ENCODE data around the gene MMP3. TPM values are rescaled to one million over a fixed set of nuclear protein-coding genes. Genes with fewer than 3 reads are reported as not detected.

Gene MMP3
- total RNA-seq: not detected
- polyA plus RNA-seq: not detected
- long read RNA-seq, donor 1: 0 reads
- long read RNA-seq, donor 2: 0 reads
- long read RNA-seq, donor 3: 0 reads

GRCh38 chr11:102843489-102843888 lies at the start of gene MMP3:
MMP3 (minus strand) TSS chr11:102843609; CDS start chr11:102843546, 63 bp downstream.
- Histone ChIP-seq H3K9me3 (no peaks in the 10 kb centered on the region), H3K27me3 (peaks cover 0 to 7% (median 0%) of the 10 kb centered on the region in 9 donors), H3K27ac (no peak within 1 kb of the TSS), H3K4me3 (no peak within 1 kb of the TSS), H3K4me1 (no peaks in the 10 kb centered on the region), H3K36me3 (no peaks in the 10 kb centered on the region)
- WGBS, 4 donors: 84 to 89% (median 87%) methylated on average over 4 of the region's 4 CpGs
- TF ChIP-seq CTCF (IDR thresholded peaks at IDR 0.05) (no peak), POLR2A (IDR thresholded peaks at IDR 0.05) (no peak)
- no peak for DNase-seq
- no peak for ATAC-seq
- intact Hi-C loops (cut with DNase I): no loop called here

GRCh38 chr11:102891736-102892135 lies 48.3 kb upstream of the MMP3 start:
- no peak for DNase-seq
- TF ChIP-seq CTCF (IDR thresholded peaks at IDR 0.05) (no peak), POLR2A (IDR thresholded peaks at IDR 0.05) (no peak)
- Histone ChIP-seq H3K9me3 (no peaks in the 10 kb centered on the region), H3K36me3 (no peaks in the 10 kb centered on the region), H3K27ac (no peak overlapping the region), H3K27me3 (peaks cover 0 to 3% (median 0%) of the 10 kb centered on the region in 9 donors), H3K4me1 (no peaks in the 10 kb centered on the region), H3K4me3 (no peak overlapping the region)
- ATAC-seq: no peak
- 93 to 96% (median 94%) methylated on average over 1 of the region's 1 CpG for WGBS, 4 donors
- intact Hi-C loops (cut with DNase I): no loop called here

- H3K9me3 ChIP-seq: no peaks in the 10 kb centered on the region
- no peaks in the 10 kb centered on the region for H3K4me1 ChIP-seq
- no peak overlapping the region for H3K27ac ChIP-seq
- 78 to 83% (median 81%) methylated on average over 6 of the region's 6 CpGs for WGBS, 4 donors
- H3K27me3 ChIP-seq: peaks cover 0 to 3% (median 0%) of the 10 kb centered on the region in 9 donors
- DNase-seq: no peak
- no peaks in the 10 kb centered on the region for H3K36me3 ChIP-seq
- no peak overlapping the region for H3K4me3 ChIP-seq
- no peak for ATAC-seq
- TF ChIP-seq CTCF (IDR thresholded peaks at IDR 0.05) (no peak), POLR2A (IDR thresholded peaks at IDR 0.05) (no peak)
- intact Hi-C loops (cut with DNase I): no loop called here
Measured at GRCh38 chr11:102886999-102887398, 43.6 kb upstream of the MMP3 start.

- TF ChIP-seq CTCF (IDR thresholded peaks at IDR 0.05) (no peak), POLR2A (IDR thresholded peaks at IDR 0.05) (no peak)
- Histone ChIP-seq H3K36me3 (no peaks in the 10 kb centered on the region), H3K4me3 (no peak overlapping the region), H3K27me3 (no peaks in the 10 kb centered on the region), H3K27ac (peak overlapping the region in 1 of 12 donors; percentile 78), H3K9me3 (no peaks in the 10 kb centered on the region), H3K4me1 (peaks cover 0 to 2% (median 0%) of the 10 kb centered on the region in 12 donors)
- WGBS, 4 donors: 82 to 90% (median 85%) methylated on average over 3 of the region's 3 CpGs
- ATAC-seq (no peak), DNase-seq (no peak)
- intact Hi-C loops (cut with DNase I): no loop called here
Measured at GRCh38 chr11:102883141-102883540, 39.7 kb upstream of the MMP3 start.
